HFFc6 (cell line): ENCODE results near the gene SLC52A3. TPM values are rescaled to one million over a fixed set of nuclear protein-coding genes. Genes with fewer than 3 reads are reported as not detected.

Source experiments
- DNase-seq: peaks from one replicate; pipeline ENCODE4 v3.0.0-alpha.2; 2018
- H3K27ac Mint-ChIP-seq: 2 replicates; pipeline ENCODE4 v1.8.0; 2020; ENCODE audit warnings: mild to moderate bottlenecking, mixed read lengths
- H3K27me3 Mint-ChIP-seq: 2 replicates; pipeline ENCODE4 v1.8.0; 2021; ENCODE audit warnings: mild to moderate bottlenecking, moderate library complexity, mixed read lengths; ENCODE audit not compliant: insufficient read depth
- H3K36me3 Mint-ChIP-seq: 2 replicates; pipeline ENCODE4 v1.8.0; 2021; ENCODE audit warnings: low read depth, mixed read lengths
- H3K4me1 Mint-ChIP-seq: 2 replicates; pipeline ENCODE4 v1.8.0; 2020; ENCODE audit warnings: low read depth, mixed read lengths
- H3K4me3 Mint-ChIP-seq: 2 replicates; pipeline ENCODE4 v1.8.0; 2020; ENCODE audit warnings: mild to moderate bottlenecking, moderate library complexity, mixed read lengths
- H3K9me3 Mint-ChIP-seq: 2 replicates; pipeline ENCODE4 v1.8.0; 2020; ENCODE audit warnings: mild to moderate bottlenecking, mixed read lengths
- CTCF ChIP-seq: fragments of 200-600 bp; sonication (generic); IDR thresholded peaks from 2 replicates; pipeline ENCODE4 v1.5.0; 2021; ENCODE audit warnings: antibody characterized with exemption, mild to moderate bottlenecking
- total RNA-seq, 6 experiments: library from RNA; stranded (reverse); fragmentation: NEBNext Ultra II Directional; extraction: Animal tissue kit (Norgen Biotek cat#: 25700); gene quantifications; 2 replicates in 1 of 6; 3 replicates in 5 of 6; pipeline ENCODE4 v1.2.3, GENCODE V29; 2021

The SLC52A3 gene
- total RNA-seq, 6 experiments from 2014 or later, result 0.05 to 0.07 TPM; not detected in 4

- H3K27ac Mint-ChIP-seq, result no peak overlapping the region
- no peaks in the 10 kb centered on the region for H3K9me3 Mint-ChIP-seq
- TF ChIP-seq CTCF, result no peak
- no peak overlapping the region for H3K4me3 Mint-ChIP-seq
- H3K36me3 Mint-ChIP-seq, result no peaks in the 10 kb centered on the region
- peaks cover 38% of the 10 kb centered on the region for H3K27me3 Mint-ChIP-seq
- H3K4me1 Mint-ChIP-seq, result no peaks in the 10 kb centered on the region
- no peak for DNase-seq
Measured at GRCh38 chr20:764255-764654, 4.0 kb downstream of the SLC52A3 start.

- H3K4me1 Mint-ChIP-seq, result no peaks in the 10 kb centered on the region
- no peak overlapping the region for H3K4me3 Mint-ChIP-seq
- no peak for DNase-seq
- TF ChIP-seq CTCF, result no peak
- H3K27me3 Mint-ChIP-seq, result peaks cover 47% of the 10 kb centered on the region
- H3K27ac Mint-ChIP-seq, result no peak overlapping the region
- no peaks in the 10 kb centered on the region for H3K9me3 Mint-ChIP-seq
- no peaks in the 10 kb centered on the region for H3K36me3 Mint-ChIP-seq
Measured at GRCh38 chr20:761418-762381, 6.6 kb downstream of the SLC52A3 start.

- Mint-ChIP-seq H3K27me3 (peaks cover 48% of the 10 kb centered on the region), H3K4me3 (no peak overlapping the region), H3K4me1 (no peaks in the 10 kb centered on the region), H3K36me3 (no peaks in the 10 kb centered on the region), H3K9me3 (no peaks in the 10 kb centered on the region), H3K27ac (no peak overlapping the region)
- peak; percentile 91 for TF ChIP-seq CTCF
- DNase-seq, result no peak
Measured at GRCh38 chr20:760751-761417, 7.4 kb downstream of the SLC52A3 start.

GRCh38 chr20:757506-757905, 10.8 kb downstream of the SLC52A3 start:
- Mint-ChIP-seq H3K9me3 (no peaks in the 10 kb centered on the region), H3K4me3 (no peak overlapping the region), H3K27me3 (peaks cover 52% of the 10 kb centered on the region), H3K4me1 (no peaks in the 10 kb centered on the region), H3K36me3 (no peaks in the 10 kb centered on the region), H3K27ac (no peak overlapping the region)
- DNase-seq, result no peak
- no peak for TF ChIP-seq CTCF

- no peak for TF ChIP-seq CTCF
- no peak overlapping the region for H3K27ac Mint-ChIP-seq
- H3K36me3 Mint-ChIP-seq, result no peaks in the 10 kb centered on the region
- DNase-seq, result no peak
- peaks cover 58% of the 10 kb centered on the region for H3K27me3 Mint-ChIP-seq
- H3K4me3 Mint-ChIP-seq, result no peak overlapping the region
- H3K9me3 Mint-ChIP-seq, result no peaks in the 10 kb centered on the region
- H3K4me1 Mint-ChIP-seq, result no peaks in the 10 kb centered on the region
Measured at GRCh38 chr20:755941-756340, 12.4 kb downstream of the SLC52A3 start.
